DND-41 (cell line): ENCODE measurements around the gene HAUS1.

Experiments
- ATAC-seq: fragments of 200-7000 bp; cut with Tn5 transposase; 3 replicates; pipeline ENCODE4 v1.9.1; 2021; ENCODE audit warnings: low read depth; ENCODE audit not compliant: insufficient read depth
- DNase-seq: peaks from one replicate; pipeline ENCODE4 v3.0.0-alpha.2; 2020
- H2AFZ ChIP-seq: 2 replicates; pipeline ENCODE4 v1.6.0; 2012; ENCODE audit warnings: low read depth, low read length
- H3K27ac ChIP-seq: 2 replicates; pipeline ENCODE4 v1.5.1; 2012; ENCODE audit warnings: low read length, inconsistent platforms
- H3K27me3 ChIP-seq: fragments of 200-600 bp; sonication (generic); 2 replicates; pipeline ENCODE4 v1.6.0; 2012; ENCODE audit warnings: low read length, mild to moderate bottlenecking, inconsistent platforms; ENCODE audit not compliant: insufficient read depth, poor library complexity
- H3K36me3 ChIP-seq: 2 replicates; pipeline ENCODE4 v1.5.1; 2012; ENCODE audit warnings: low read length, inconsistent platforms; ENCODE audit not compliant: insufficient read depth
- H3K4me1 ChIP-seq: 2 replicates; pipeline ENCODE4 v1.5.1; 2012; ENCODE audit warnings: mild to moderate bottlenecking, low read length; ENCODE audit not compliant: insufficient read depth
- H3K4me2 ChIP-seq: 2 replicates; pipeline ENCODE4 v1.6.0; 2012; ENCODE audit warnings: mild to moderate bottlenecking, moderate library complexity, low read length, inconsistent platforms; ENCODE audit not compliant: insufficient read depth
- H3K4me3 ChIP-seq, 2 experiments: fragments of 200-600 bp in 1 of 2; shearing (Covaris generic) in 1 of 2; 2 replicates each; pipeline ENCODE4 v1.5.1; 2012 to 2016; ENCODE audit warnings: inconsistent platforms in 2 of 2, low read length in 2 of 2, mild to moderate bottlenecking in 2 of 2, low read depth in 1 of 2, moderate library complexity in 1 of 2
- H3K79me2 ChIP-seq: 2 replicates; pipeline ENCODE4 v1.6.0; 2012; ENCODE audit warnings: low read length, inconsistent platforms; ENCODE audit not compliant: insufficient read depth
- H3K9ac ChIP-seq: 2 replicates; pipeline ENCODE4 v1.6.0; 2012; ENCODE audit warnings: low read depth, mild to moderate bottlenecking, inconsistent platforms, low read length, moderate library complexity
- H3K9me3 ChIP-seq: 2 replicates; pipeline ENCODE4 v1.5.1; 2012; ENCODE audit warnings: low read length, moderate library complexity, mild to moderate bottlenecking, inconsistent platforms; ENCODE audit not compliant: insufficient read depth, severe bottlenecking
- H4K20me1 ChIP-seq: 2 replicates; pipeline ENCODE4 v1.6.0; 2012; ENCODE audit warnings: low read length; ENCODE audit not compliant: insufficient read depth
- CTCF ChIP-seq: IDR thresholded peaks from 2 replicates; pipeline ENCODE4 v1.5.1; 2012; ENCODE audit warnings: borderline replicate concordance, low read length, moderate library complexity, mild to moderate bottlenecking; ENCODE audit not compliant: poor library complexity, severe bottlenecking; ENCODE audit errors: extremely low read depth
- EZH2 ChIP-seq: IDR thresholded peaks from 3 replicates; pipeline ENCODE4 v1.6.1; 2012; ENCODE audit warnings: borderline replicate concordance, low read depth, mild to moderate bottlenecking, moderate library complexity, low read length, inconsistent platforms; ENCODE audit not compliant: severe bottlenecking

HAUS1 gene

GRCh38 chr18:46104128-46104911 is at the start of gene HAUS1:
TSS of gene HAUS1 (plus strand) at chr18:46104385. CDS start at chr18:46104412, 27 bp downstream.
- Histone ChIP-seq H3K79me2 (peaks cover 63% of the 10 kb centered on the region), H3K27ac (peak within 1 kb of the TSS; percentile 87), H3K9me3 (no peaks in the 10 kb centered on the region), H3K36me3 (peaks cover 33% of the 10 kb centered on the region), H3K4me2 (peak within 1 kb of the TSS; percentile 70), H4K20me1 (no peaks in the 10 kb centered on the region), H3K9ac (peak within 1 kb of the TSS; percentile 85), H3K27me3 (no peaks in the 10 kb centered on the region), H3K4me1 (peaks cover 55% of the 10 kb centered on the region), H2AFZ (peak within 1 kb of the TSS; percentile 95), H3K4me3 (peak within 1 kb of the TSS; percentile 72 to 86)
- DNase-seq (peak; percentile 93), ATAC-seq (peak; percentile 95)
- TF ChIP-seq EZH2 = no peak
- TF ChIP-seq CTCF = no peak

- TF ChIP-seq EZH2 (no peak), CTCF (no peak)
- Histone ChIP-seq H3K27me3 (no peaks in the 10 kb centered on the region), H3K79me2 (no peaks in the 10 kb centered on the region), H4K20me1 (no peaks in the 10 kb centered on the region), H3K36me3 (no peaks in the 10 kb centered on the region), H3K4me1 (peaks cover 32% of the 10 kb centered on the region), H3K4me2 (peak overlapping the region; percentile 50), H3K9me3 (no peaks in the 10 kb centered on the region), H3K9ac (peak overlapping the region; percentile 42), H3K27ac (peak overlapping the region; percentile 83), H3K4me3 (peak overlapping the region in 1 of 2 experiments; percentile 36; a peak in 2 of 4 replicates), H2AFZ (no peak overlapping the region)
- ATAC-seq = peak; percentile 91
- DNase-seq = peak; percentile 42
Measured at GRCh38 chr18:46054956-46055837, 49.0 kb upstream of the HAUS1 start.

GRCh38 chr18:46055838-46056230 is 48.4 kb upstream of the HAUS1 start:
- H3K4me1 ChIP-seq = peaks cover 32% of the 10 kb centered on the region
- no peak overlapping the region for H2AFZ ChIP-seq
- peak; percentile 74 for ATAC-seq
- H3K9ac ChIP-seq = peak overlapping the region; percentile 42
- TF ChIP-seq EZH2 (no peak), CTCF (no peak)
- no peaks in the 10 kb centered on the region for H3K79me2 ChIP-seq
- H3K36me3 ChIP-seq = no peaks in the 10 kb centered on the region
- peak overlapping the region; percentile 50 for H3K4me2 ChIP-seq
- no peak for DNase-seq
- H3K27ac ChIP-seq = peak overlapping the region; percentile 83
- no peaks in the 10 kb centered on the region for H4K20me1 ChIP-seq
- H3K27me3 ChIP-seq = no peaks in the 10 kb centered on the region
- H3K9me3 ChIP-seq = no peaks in the 10 kb centered on the region
- peak overlapping the region in 1 of 2 experiments; percentile 36; a peak in 2 of 4 replicates for H3K4me3 ChIP-seq
